Natural killer cell (primary cell): ENCODE data around the gene RPL27. TPM values are rescaled to one million over a fixed set of nuclear protein-coding genes. Genes with fewer than 3 reads are reported as not detected.

Source experiments
- ATAC-seq, 3 donors: fragments of 150-1000 bp in 2 of 3; fragments of 200-7000 bp in 1 of 3; cut with Tn5 transposase; 1 replicate in 1 of 3; 2 replicates in 2 of 3; pipeline ENCODE4 v1.10.0; 2021; ENCODE audit warnings: mild to moderate bottlenecking in 2 of 3, moderate library complexity in 2 of 3
- DNase-seq, 2 donors: peaks; one replicate each; pipeline versions ENCODE4 v3.0.0 to v3.0.0-alpha.2; 2013 to 2021; ENCODE audit warnings: mixed read lengths in 1 of 2
- H3K27ac ChIP-seq: one replicate; pipeline ENCODE4 v1.5.1; 2013; ENCODE audit warnings: mild to moderate bottlenecking, low read length
- H3K27me3 ChIP-seq: one replicate; pipeline ENCODE4 v1.6.1; 2013; ENCODE audit warnings: low read length; ENCODE audit not compliant: control insufficient read depth, insufficient read depth
- H3K36me3 ChIP-seq: one replicate; pipeline ENCODE4 v1.6.1; 2013; ENCODE audit warnings: low read length; ENCODE audit not compliant: control insufficient read depth, insufficient read depth
- H3K4me1 ChIP-seq: one replicate; pipeline ENCODE4 v1.6.1; 2013; ENCODE audit warnings: low read length; ENCODE audit not compliant: control insufficient read depth, insufficient read depth
- H3K4me3 ChIP-seq: one replicate; pipeline ENCODE4 v1.5.1; 2013; ENCODE audit warnings: low read length
- H3K9me3 ChIP-seq: one replicate; pipeline ENCODE4 v1.6.1; 2013; ENCODE audit warnings: low read length; ENCODE audit not compliant: control insufficient read depth, insufficient read depth
- H3K27ac Mint-ChIP-seq, 2 donors: one replicate each; pipeline ENCODE4 v1.8.0; 2022; ENCODE audit warnings: mild to moderate bottlenecking in 2 of 2, mixed read lengths in 2 of 2, moderate library complexity in 1 of 2
- H3K27me3 Mint-ChIP-seq, 2 donors: one replicate each; pipeline ENCODE4 v1.8.0; 2022; ENCODE audit warnings: low read depth in 2 of 2, mixed read lengths in 2 of 2
- H3K36me3 Mint-ChIP-seq: one replicate; pipeline ENCODE4 v1.8.0; 2022; ENCODE audit warnings: mixed read lengths
- H3K4me1 Mint-ChIP-seq, 2 donors: one replicate each; pipeline ENCODE4 v1.8.0; 2022; ENCODE audit warnings: mixed read lengths in 2 of 2
- H3K4me3 Mint-ChIP-seq: one replicate; pipeline ENCODE4 v1.8.0; 2022; ENCODE audit warnings: mild to moderate bottlenecking, moderate library complexity, mixed read lengths
- H3K9me3 Mint-ChIP-seq, 2 donors: one replicate each; pipeline ENCODE4 v1.8.0; 2022; ENCODE audit warnings: mixed read lengths in 2 of 2
- WGBS: methylation state at CpG from one replicate; pipeline ENCODE4 v1.1.7; 2013; ENCODE audit warnings: missing lambda C conversion rate; ENCODE audit not compliant: insufficient coverage; 5-methylcytosine and 5-hydroxymethylcytosine counted together
- intact Hi-C: fragments of 100-400 bp; cut with micrococcal nuclease; formaldehyde crosslinking; loops from one replicate; pipeline ENCODE4 v1.14.2; 2022
- total RNA-seq, 4 donors: library from RNA; stranded (reverse); fragments of 120-200 nt in 1 of 4; gene quantifications; one replicate each; pipeline versions ENCODE4 v1.2.3 to v1.2.4, GENCODE V29; 2013 to 2022
- TF ChIP-seq, protein P1 (sequence below): fragments of 200-600 bp; IDR thresholded peaks from one replicate; pipeline ENCODE4 v1.8.0; 2022; ENCODE audit warnings: antibody characterized with exemption

The RPL27 gene
- total RNA-seq, 3 donors from 2014 or later (not counting 1 experiment from before 2014, with no cell fraction given), result 555 to 671 (median 608) TPM

DNA sequence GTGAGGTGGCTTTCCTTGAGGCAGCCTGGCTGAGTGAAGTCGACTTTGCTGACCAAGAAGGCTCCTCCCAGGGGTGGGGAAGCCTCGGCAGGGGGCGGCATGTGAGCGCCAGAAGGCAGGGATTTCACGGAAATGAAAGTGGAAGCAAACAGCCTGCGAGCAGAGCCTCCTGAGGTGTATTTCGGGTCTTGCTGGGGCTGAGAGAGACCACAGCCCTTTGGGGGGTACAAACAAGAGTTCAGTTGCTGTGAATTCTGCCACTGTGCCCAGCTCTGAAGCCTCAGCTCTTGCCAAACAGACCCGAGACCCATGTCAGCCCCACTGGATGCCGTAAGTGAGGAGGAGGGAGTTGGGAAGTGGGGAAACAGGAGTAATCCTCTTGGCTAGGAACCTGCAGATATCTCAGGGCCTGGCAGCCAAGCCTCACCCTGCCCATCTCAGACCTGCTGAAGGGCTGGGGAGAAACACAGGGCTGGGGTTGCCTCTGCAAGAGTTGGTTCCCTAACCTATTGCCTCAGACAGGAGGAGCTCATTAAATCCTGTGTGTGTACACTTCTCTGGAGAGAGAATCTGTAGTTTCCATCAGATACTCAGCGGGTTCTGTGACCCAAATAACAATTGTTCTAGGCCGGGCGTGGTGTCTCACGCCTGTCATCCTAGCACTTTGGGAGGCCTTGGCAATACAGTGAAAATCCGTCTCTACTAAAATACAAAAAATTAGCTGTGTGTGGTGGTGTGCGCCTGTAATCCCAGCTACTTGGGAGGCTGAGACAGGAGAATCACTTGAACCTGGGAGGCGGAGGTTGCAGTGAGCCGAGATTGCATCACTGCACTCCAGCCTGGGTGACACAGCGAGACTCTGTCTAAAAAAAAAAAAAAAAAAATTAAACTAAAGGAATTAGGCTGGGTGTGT, 8.7 kb downstream of the RPL27 start, which contains the start of gene IFI35:
Gene IFI35 (plus strand): TSS at position 146 of the 913 bp plus-strand sequence. CDS start 164 bp downstream, at position 310.
- TF ChIP-seq, protein P1, sequence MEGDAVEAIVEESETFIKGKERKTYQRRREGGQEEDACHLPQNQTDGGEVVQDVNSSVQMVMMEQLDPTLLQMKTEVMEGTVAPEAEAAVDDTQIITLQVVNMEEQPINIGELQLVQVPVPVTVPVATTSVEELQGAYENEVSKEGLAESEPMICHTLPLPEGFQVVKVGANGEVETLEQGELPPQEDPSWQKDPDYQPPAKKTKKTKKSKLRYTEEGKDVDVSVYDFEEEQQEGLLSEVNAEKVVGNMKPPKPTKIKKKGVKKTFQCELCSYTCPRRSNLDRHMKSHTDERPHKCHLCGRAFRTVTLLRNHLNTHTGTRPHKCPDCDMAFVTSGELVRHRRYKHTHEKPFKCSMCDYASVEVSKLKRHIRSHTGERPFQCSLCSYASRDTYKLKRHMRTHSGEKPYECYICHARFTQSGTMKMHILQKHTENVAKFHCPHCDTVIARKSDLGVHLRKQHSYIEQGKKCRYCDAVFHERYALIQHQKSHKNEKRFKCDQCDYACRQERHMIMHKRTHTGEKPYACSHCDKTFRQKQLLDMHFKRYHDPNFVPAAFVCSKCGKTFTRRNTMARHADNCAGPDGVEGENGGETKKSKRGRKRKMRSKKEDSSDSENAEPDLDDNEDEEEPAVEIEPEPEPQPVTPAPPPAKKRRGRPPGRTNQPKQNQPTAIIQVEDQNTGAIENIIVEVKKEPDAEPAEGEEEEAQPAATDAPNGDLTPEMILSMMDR, result no peak
- intact Hi-C loops, result no loop called here
- peak within 1 kb of the TSS; percentile 85 for H3K4me3 ChIP-seq
- H3K27ac ChIP-seq, result peak within 1 kb of the TSS; percentile 92
- H3K4me1 ChIP-seq, result peaks cover 22% of the 10 kb centered on the region
- H3K27ac Mint-ChIP-seq, result peak within 1 kb of the TSS; percentile 91 to 99
- no peaks in the 10 kb centered on the region for H3K27me3 ChIP-seq
- peak within 1 kb of the TSS; percentile 94 for H3K4me3 Mint-ChIP-seq
- no peaks in the 10 kb centered on the region for H3K9me3 Mint-ChIP-seq
- peak; percentile 97 to 99 (median 98) for ATAC-seq
- no peaks in the 10 kb centered on the region for H3K9me3 ChIP-seq
- 30% methylated on average over 16 of the region's 18 CpGs for WGBS
- peak; percentile 78 to 91 for DNase-seq
- no peaks in the 10 kb centered on the region for H3K36me3 Mint-ChIP-seq
- H3K36me3 ChIP-seq, result peaks cover 15% of the 10 kb centered on the region
- no peaks in the 10 kb centered on the region for H3K27me3 Mint-ChIP-seq
- H3K4me1 Mint-ChIP-seq, result peaks cover 14 to 27% of the 10 kb centered on the region in 2 donors

DNA sequence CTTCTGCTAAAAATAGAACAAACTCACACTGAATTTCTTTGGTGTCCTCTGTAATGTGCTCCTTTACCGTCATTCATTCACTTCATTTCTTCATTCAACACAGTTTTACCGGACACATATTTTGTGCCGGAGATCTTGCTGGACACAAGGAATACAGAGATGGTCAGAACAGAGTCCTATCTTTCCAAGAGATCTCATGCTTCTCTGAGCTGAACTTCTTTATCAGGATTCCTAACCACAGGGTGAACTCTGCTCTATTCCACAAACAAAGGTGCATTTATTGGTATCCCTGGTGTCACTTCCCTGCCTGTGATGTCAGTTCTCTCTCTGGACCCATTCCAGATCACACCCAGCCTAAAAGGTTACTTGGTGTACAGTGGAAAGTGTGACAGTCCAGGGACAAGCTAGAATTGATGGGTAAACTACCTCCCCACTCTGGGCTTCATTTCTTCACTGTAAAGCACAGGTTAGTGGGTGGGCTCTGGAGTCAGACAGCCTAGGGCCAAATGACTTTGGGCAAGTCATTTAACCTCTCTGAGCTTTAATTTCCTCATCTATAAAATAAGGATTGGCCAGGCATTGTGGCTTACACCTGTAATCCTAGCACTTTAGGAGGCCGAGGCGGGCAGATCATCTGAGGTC, 12.6 kb downstream of the RPL27 start:
- Mint-ChIP-seq H3K27ac (peak overlapping the region; percentile 6 to 37), H3K27me3 (no peaks in the 10 kb centered on the region), H3K4me1 (peaks cover 14 to 27% of the 10 kb centered on the region in 2 donors), H3K36me3 (no peaks in the 10 kb centered on the region), H3K4me3 (no peak overlapping the region), H3K9me3 (no peaks in the 10 kb centered on the region)
- TF ChIP-seq, protein P1, result no peak
- ATAC-seq (no peak), DNase-seq (no peak)
- Histone ChIP-seq H3K27me3 (no peaks in the 10 kb centered on the region), H3K4me3 (no peak overlapping the region), H3K9me3 (no peaks in the 10 kb centered on the region), H3K4me1 (peaks cover 22% of the 10 kb centered on the region), H3K36me3 (peaks cover 29% of the 10 kb centered on the region), H3K27ac (no peak overlapping the region)
- WGBS, result 98% methylated on average over 5 of the region's 5 CpGs
- intact Hi-C loops, result no loop called here

DNA sequence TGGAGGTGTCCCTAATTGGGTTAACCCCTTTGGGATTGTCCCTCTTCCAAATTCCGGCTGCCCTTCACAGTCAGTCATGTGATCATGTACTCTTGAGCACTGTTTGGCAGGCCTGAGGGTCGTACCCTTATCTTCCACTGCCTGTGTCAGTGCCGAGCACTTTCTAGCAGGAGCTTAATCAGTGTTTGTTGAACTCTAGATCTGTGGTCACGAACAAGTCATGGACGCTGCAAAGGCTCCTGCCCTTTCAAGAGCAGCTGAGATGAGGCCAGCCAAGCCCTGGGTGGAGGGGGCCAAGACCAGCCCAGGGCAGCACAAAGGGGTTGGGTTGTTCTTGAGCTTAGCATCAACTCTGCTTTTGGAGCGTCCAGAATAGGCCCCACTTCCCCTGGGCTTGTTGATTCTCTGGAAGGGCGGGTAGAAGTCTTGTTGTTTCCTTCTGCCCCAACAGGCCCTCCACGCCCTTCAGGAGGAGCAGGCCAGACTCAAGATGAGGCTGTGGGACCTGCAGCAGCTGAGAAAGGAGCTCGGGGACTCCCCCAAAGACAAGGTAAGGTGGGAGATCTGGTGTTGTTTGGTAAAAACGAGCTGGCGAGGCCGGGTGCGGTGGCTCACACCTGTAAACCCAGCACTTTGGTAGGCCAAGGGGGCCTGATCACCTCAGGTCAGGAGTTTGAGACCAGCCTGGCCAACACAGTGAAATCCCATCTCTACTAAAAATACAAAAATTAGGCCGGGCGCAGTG, 13.7 kb downstream of the RPL27 start:
- TF ChIP-seq, protein P1, result no peak
- DNase-seq (no peak), ATAC-seq (no peak)
- Mint-ChIP-seq H3K4me3 (no peak overlapping the region), H3K27me3 (no peaks in the 10 kb centered on the region), H3K9me3 (no peaks in the 10 kb centered on the region), H3K36me3 (no peaks in the 10 kb centered on the region), H3K4me1 (peaks cover 8 to 20% of the 10 kb centered on the region in 2 donors), H3K27ac (peak overlapping the region; percentile 11 to 71)
- intact Hi-C loops, result no loop called here
- H3K27me3 ChIP-seq, result no peaks in the 10 kb centered on the region
- H3K27ac ChIP-seq, result no peak overlapping the region
- no peaks in the 10 kb centered on the region for H3K9me3 ChIP-seq
- H3K4me3 ChIP-seq, result no peak overlapping the region
- peaks cover 16% of the 10 kb centered on the region for H3K4me1 ChIP-seq
- peaks cover 29% of the 10 kb centered on the region for H3K36me3 ChIP-seq
- WGBS, result 91% methylated on average over 15 of the region's 15 CpGs
